Hepatocyte (in vitro differentiated cells): ENCODE measurements around the gene ICA1. TPM values are rescaled to one million over a fixed set of nuclear protein-coding genes. Genes with fewer than 3 reads are reported as not detected.
A peak's percentile ranks its signal among the peaks of the same experiment; 100 is the strongest.

Experiments used
- DNase-seq: peaks from one replicate; pipeline ENCODE4 v3.0.0-alpha.2; 2016; ENCODE audit warnings: low spot score
- H2AFZ ChIP-seq: fragments of 200-600 bp; sonication (generic); 2 replicates; pipeline ENCODE4 v1.6.0; 2016; ENCODE audit warnings: antibody characterized with exemption, mild to moderate bottlenecking
- H3K27ac ChIP-seq: fragments of 200-600 bp; sonication (generic); 2 replicates; pipeline ENCODE4 v1.5.1; 2016; ENCODE audit warnings: mild to moderate bottlenecking
- H3K27me3 ChIP-seq: fragments of 200-600 bp; sonication (generic); 2 replicates; pipeline ENCODE4 v1.6.1; 2016
- H3K36me3 ChIP-seq: fragments of 200-600 bp; sonication (generic); replicated peaks from 2 replicates; pipeline ENCODE4 v1.5.1; 2016; ENCODE audit warnings: low read depth; ENCODE audit not compliant: insufficient read depth
- H3K4me1 ChIP-seq: fragments of 200-600 bp; sonication (generic); 2 replicates; pipeline ENCODE4 v1.5.1; 2016; ENCODE audit warnings: mild to moderate bottlenecking, moderate library complexity; ENCODE audit not compliant: insufficient read depth
- H3K4me2 ChIP-seq: fragments of 200-600 bp; sonication (generic); 2 replicates; pipeline ENCODE4 v1.6.0; 2016
- H3K4me3 ChIP-seq: fragments of 200-600 bp; sonication (generic); 2 replicates; pipeline ENCODE4 v1.5.1; 2016; ENCODE audit warnings: mild to moderate bottlenecking
- H3K79me2 ChIP-seq: fragments of 200-600 bp; sonication (generic); 2 replicates; pipeline ENCODE4 v1.6.0; 2017; ENCODE audit warnings: mild to moderate bottlenecking
- H3K9me2 ChIP-seq: fragments of 200-600 bp; sonication (generic); replicated peaks from 2 replicates; pipeline ENCODE4 v1.6.0; 2017; ENCODE audit warnings: mild to moderate bottlenecking; ENCODE audit not compliant: insufficient read depth
- H3K9me3 ChIP-seq: fragments of 200-600 bp; sonication (generic); 2 replicates; pipeline ENCODE4 v1.5.1; 2016; ENCODE audit warnings: low read depth, mild to moderate bottlenecking
- H4K20me1 ChIP-seq: fragments of 200-600 bp; sonication (generic); 2 replicates; pipeline ENCODE4 v1.6.0; 2016; ENCODE audit warnings: mild to moderate bottlenecking; ENCODE audit not compliant: insufficient read depth, poor library complexity, severe bottlenecking
- CTCF ChIP-seq: fragments of 200-600 bp; sonication (generic); IDR thresholded peaks from 2 replicates; pipeline ENCODE4 v1.5.1; 2016; ENCODE audit warnings: antibody characterized with exemption, mild to moderate bottlenecking; ENCODE audit not compliant: poor library complexity
- EZH2 ChIP-seq: fragments of 200-600 bp; sonication (generic); IDR thresholded peaks from 2 replicates; pipeline ENCODE4 v1.6.1; 2016; ENCODE audit warnings: antibody characterized with exemption, mild to moderate bottlenecking, borderline replicate concordance
- EZH2phosphoT487 ChIP-seq: fragments of 200-600 bp; sonication (generic); IDR thresholded peaks from one replicate; pipeline ENCODE4 v1.6.1; 2018; ENCODE audit warnings: antibody characterized with exemption, mild to moderate bottlenecking, low read depth, moderate library complexity; ENCODE audit not compliant: unreplicated experiment, severe bottlenecking
- WGBS: methylation state at CpG from one replicate; pipeline ENCODE4 v1.1.6; 2016; ENCODE audit warnings: low lambda C conversion rate; ENCODE audit errors: missing lambda C conversion rate; 5-methylcytosine and 5-hydroxymethylcytosine counted together
- polyA plus RNA-seq: library from polyadenylated mRNA; unstranded; fragments of >200 nt; fragmentation: Nextera tagmentation; extraction: Ambion mirVana; gene quantifications from 2 replicates; pipeline ENCODE4 v1.2.1, GENCODE V29; 2016
- total RNA-seq: library from RNA; depleted of rRNA; stranded (reverse); fragments of >200 nt; gene quantifications from 2 replicates; pipeline ENCODE4 v1.2.3, GENCODE V29; 2014

ICA1 gene
- total and polyA plus RNA-seq, 2 experiments from 2014 or later, result 32.9 to 40.1 TPM

- H3K9me2 ChIP-seq, result no peaks in the 10 kb centered on the region
- no peaks in the 10 kb centered on the region for H4K20me1 ChIP-seq
- DNase-seq, result peak; percentile 10
- no peak for TF ChIP-seq CTCF
- TF ChIP-seq EZH2phosphoT487, result no peak
- no peak for TF ChIP-seq EZH2
- H3K27me3 ChIP-seq, result no peaks in the 10 kb centered on the region
- no peak overlapping the region for H3K4me2 ChIP-seq
- H3K4me1 ChIP-seq, result no peaks in the 10 kb centered on the region
- H3K36me3 ChIP-seq, result no peaks in the 10 kb centered on the region
- H3K27ac ChIP-seq, result peak overlapping the region; percentile 49
- WGBS, result 87% methylated on average over 8 of the region's 8 CpGs
- no peaks in the 10 kb centered on the region for H3K79me2 ChIP-seq
- no peak overlapping the region for H3K4me3 ChIP-seq
- H3K9me3 ChIP-seq, result no peaks in the 10 kb centered on the region
- no peak overlapping the region for H2AFZ ChIP-seq
Measured at GRCh38 chr7:8094164-8095140, 167.5 kb downstream of the ICA1 start.

DNA sequence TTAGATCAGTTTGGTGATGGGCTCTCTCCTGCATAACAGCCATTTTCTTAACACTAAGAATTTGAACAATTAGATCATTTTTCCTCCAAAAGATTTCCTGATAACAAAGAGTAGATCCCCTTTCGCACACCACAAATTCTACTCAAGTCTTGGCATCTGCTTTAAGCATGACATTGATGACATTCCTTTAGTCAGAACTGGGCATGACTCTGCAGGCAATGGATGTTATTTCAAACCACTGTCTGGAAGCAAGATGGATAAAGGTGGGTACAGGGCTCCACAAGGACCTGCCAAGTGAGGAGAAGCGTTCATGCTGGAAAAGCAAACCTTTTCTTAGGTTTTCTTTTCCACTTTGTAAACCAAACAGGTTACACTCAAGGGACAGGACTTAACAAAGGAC lies 169.8 kb downstream of the ICA1 start:
- Histone ChIP-seq H3K27me3 (no peaks in the 10 kb centered on the region), H3K4me2 (no peak overlapping the region), H3K9me3 (no peaks in the 10 kb centered on the region), H3K4me3 (no peak overlapping the region), H3K27ac (no peak overlapping the region), H3K79me2 (no peaks in the 10 kb centered on the region), H3K36me3 (no peaks in the 10 kb centered on the region), H3K4me1 (no peaks in the 10 kb centered on the region), H3K9me2 (no peaks in the 10 kb centered on the region), H2AFZ (no peak overlapping the region), H4K20me1 (no peaks in the 10 kb centered on the region)
- TF ChIP-seq CTCF, result no peak
- no peak for TF ChIP-seq EZH2
- TF ChIP-seq EZH2phosphoT487, result no peak
- no peak for DNase-seq
- WGBS, result 87% methylated on average over 2 of the region's 2 CpGs

DNA sequence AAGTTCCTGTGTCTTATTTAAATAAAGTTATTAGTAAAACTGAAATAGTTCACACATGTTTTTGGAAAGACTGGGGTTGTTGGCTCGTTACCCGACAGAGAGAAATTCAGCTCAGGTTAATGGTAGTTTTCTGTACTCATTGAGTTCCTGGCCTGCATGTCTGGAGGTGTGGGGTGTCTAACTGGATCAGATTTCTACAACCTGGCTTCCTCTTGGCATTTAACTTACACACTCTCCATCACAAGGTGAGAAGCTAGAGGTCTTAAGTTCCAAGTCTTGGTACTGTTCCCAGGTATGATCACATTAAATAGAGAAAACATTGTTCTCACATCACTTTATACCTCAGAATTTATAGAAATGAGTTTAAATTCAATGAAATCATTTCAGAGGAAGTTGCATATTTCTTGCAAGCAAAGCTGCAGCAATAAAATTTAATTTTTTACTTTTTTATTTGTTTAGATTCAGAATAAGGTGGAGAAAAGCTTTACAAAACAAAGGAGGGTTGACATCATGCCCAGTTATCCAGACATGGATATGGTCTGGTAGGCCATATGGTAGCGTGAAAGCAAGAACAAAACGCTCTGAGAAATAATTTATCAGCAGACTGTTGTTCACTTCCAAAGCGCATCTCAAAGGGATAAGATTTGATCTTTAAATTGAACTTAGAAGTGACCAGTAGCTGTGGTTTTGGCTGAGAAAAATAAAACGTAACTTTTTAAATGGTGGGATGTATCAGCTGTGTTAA lies 172.8 kb downstream of the ICA1 start:
- no peaks in the 10 kb centered on the region for H3K36me3 ChIP-seq
- no peak overlapping the region for H3K4me2 ChIP-seq
- no peak overlapping the region for H2AFZ ChIP-seq
- 99% methylated on average over 6 of the region's 6 CpGs for WGBS
- H3K27ac ChIP-seq, result no peak overlapping the region
- H3K79me2 ChIP-seq, result no peaks in the 10 kb centered on the region
- no peaks in the 10 kb centered on the region for H3K9me3 ChIP-seq
- H4K20me1 ChIP-seq, result no peaks in the 10 kb centered on the region
- H3K9me2 ChIP-seq, result no peaks in the 10 kb centered on the region
- TF ChIP-seq EZH2phosphoT487 (no peak), EZH2 (no peak), CTCF (no peak)
- no peaks in the 10 kb centered on the region for H3K4me1 ChIP-seq
- no peak for DNase-seq
- H3K27me3 ChIP-seq, result no peaks in the 10 kb centered on the region
- H3K4me3 ChIP-seq, result no peak overlapping the region
